ENCODE measurements around the gene MACROD2.

MACROD2 gene

DNA sequence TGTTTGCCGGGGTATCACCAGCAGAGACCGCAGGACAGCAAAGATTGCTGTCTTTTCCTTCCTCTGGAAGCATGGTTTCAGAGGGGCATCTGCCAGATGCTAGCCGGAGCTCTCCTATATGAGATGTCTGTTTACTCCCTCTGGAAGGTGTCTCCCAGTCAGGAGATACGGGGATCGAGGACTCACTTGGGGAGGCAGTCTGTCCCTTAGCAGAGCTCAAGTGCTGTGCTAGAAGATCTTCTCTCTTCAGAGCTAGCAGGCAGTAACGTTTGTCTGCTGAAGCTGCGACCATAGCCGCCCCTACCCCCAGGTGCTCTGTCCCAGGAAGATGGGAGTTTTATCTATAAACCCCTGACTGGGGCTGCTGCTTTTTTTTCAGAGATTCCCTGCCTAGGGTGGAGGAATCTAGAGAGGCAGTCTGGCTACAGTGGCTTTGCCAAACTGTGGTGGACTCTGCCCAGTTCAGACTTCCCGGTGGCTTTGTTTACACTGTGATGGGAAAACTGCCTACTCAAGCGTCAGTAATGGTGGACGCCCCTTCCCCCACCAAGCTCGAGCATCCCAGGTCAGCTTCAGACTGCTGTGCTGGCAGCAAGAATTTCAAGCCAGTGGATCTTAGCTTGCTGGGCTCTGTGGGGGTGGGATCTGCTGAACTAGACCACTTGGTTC is 475.0 kb downstream of the MACROD2 start:
- TF ChIP-seq, protein P1, sequence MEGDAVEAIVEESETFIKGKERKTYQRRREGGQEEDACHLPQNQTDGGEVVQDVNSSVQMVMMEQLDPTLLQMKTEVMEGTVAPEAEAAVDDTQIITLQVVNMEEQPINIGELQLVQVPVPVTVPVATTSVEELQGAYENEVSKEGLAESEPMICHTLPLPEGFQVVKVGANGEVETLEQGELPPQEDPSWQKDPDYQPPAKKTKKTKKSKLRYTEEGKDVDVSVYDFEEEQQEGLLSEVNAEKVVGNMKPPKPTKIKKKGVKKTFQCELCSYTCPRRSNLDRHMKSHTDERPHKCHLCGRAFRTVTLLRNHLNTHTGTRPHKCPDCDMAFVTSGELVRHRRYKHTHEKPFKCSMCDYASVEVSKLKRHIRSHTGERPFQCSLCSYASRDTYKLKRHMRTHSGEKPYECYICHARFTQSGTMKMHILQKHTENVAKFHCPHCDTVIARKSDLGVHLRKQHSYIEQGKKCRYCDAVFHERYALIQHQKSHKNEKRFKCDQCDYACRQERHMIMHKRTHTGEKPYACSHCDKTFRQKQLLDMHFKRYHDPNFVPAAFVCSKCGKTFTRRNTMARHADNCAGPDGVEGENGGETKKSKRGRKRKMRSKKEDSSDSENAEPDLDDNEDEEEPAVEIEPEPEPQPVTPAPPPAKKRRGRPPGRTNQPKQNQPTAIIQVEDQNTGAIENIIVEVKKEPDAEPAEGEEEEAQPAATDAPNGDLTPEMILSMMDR (IDR thresholded peaks at IDR 0.05; ENCODE audit: control insufficient read depth, insufficient read depth, low read depth, low read length, missing control alignments): no peak
- no peak overlapping the region for H3K4me3 ChIP-seq (ENCODE audit: control insufficient read depth, low read depth, low read length)
- no peak for DNase-seq (ENCODE audit: low read depth)

DNA sequence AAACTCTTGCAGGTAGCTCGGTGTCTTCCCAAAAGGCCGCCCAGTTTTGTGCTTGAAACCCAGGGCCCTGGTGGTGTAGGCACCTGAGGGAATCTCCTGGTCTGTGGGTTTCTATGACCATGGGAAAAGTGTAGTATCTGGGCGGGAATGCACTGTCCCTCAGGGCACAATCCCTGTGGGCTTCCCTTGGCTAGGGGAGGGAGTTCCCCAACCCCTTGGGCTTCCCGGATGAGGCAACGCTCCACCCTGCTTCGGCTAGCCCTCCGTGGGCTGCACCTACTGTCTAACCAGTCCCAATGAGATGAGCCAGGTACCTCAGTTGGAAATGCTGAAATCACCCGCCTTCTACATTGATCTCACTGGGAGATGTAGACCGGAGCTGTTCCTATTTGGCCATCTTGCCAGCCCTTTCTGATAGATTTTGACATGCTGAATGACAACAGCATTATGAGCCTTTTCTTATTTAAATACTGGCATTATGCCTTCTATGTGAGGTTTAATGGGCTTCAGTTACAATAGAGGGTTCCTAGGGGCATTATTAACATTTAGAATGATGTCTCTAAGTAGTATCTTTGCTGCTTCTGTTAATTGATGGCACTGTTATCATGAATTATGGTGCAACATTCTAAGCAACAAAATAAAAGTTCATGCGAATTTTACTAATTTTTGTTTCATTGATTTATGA is 475.8 kb downstream of the MACROD2 start:
- TF ChIP-seq, protein P1 (IDR thresholded peaks at IDR 0.05; ENCODE audit: control insufficient read depth, insufficient read depth, low read depth, low read length, missing control alignments): no peak
- no peak overlapping the region for H3K4me3 ChIP-seq (ENCODE audit: control insufficient read depth, low read depth, low read length)
- no peak for DNase-seq (ENCODE audit: low read depth)

DNA sequence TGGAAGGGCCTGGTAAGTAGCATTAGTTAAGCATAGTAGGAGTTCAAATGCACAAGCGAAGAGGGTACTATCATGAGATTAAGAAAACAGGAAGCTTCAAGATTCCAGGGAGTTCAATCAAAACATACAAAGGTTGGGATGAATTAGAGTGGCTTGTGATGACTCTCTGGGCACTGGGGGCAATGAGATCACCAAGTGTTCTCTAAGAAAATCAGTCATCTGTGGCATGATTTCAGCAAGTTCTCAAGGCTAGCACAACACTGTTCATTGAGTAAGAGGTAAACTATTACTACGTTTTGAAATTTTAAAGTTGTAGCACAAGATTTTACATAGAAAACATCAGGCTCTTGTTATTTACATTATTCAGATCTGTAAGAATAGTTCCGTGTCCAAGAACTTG is 481.8 kb downstream of the MACROD2 start:
- TF ChIP-seq, protein P1 (IDR thresholded peaks at IDR 0.05; ENCODE audit: control insufficient read depth, insufficient read depth, low read depth, low read length, missing control alignments): no peak
- no peak overlapping the region for H3K4me3 ChIP-seq (ENCODE audit: control insufficient read depth, low read depth, low read length)
- DNase-seq (ENCODE audit: low read depth): no peak

DNA sequence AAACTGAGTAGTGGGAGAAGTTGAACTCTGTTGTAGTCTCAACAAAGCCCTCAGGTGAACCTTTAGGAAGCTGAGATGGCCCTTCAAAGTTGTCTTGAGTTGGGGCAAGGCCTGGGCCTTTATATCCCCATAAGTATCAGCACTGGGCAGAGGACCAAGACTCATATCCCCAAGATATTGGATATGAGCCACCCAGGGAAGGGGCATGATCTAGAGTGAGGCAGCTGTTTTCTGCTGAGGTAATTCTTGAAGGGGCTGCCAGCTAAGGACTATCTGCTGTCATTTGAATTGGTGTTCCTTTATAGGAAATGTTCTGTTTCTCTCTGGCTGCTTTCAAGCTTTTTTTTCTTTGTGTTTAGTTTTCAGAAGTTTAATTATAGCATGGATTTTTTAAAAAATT is 482.8 kb downstream of the MACROD2 start:
- TF ChIP-seq, protein P1 (IDR thresholded peaks at IDR 0.05; ENCODE audit: control insufficient read depth, insufficient read depth, low read depth, low read length, missing control alignments): no peak
- no peak for DNase-seq (ENCODE audit: low read depth)
- no peak overlapping the region for H3K4me3 ChIP-seq (ENCODE audit: control insufficient read depth, low read depth, low read length)

DNA sequence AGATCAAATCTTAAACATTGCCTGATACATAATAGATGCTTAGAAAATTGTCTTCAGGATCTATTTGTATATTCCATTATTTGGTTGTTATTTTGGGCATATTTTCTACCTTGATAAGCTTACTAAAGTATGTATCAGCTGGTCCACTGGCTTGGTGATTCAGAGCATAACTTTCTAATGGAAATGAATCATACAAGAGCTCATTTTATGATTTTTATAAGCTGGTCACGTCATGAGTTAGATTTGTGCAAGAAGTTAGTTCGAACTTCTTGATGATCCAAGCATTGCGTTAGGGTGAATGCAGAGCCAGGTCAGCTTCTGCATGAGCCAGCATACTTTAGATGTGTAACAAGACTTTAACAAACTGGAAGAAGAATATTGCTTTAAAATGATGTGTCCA is 486.5 kb downstream of the MACROD2 start:
- peak; percentile 14 for DNase-seq (ENCODE audit: low read depth)
- H3K4me3 ChIP-seq (ENCODE audit: control insufficient read depth, low read depth, low read length): no peak overlapping the region
- TF ChIP-seq, protein P1 (IDR thresholded peaks at IDR 0.05; ENCODE audit: control insufficient read depth, insufficient read depth, low read depth, low read length, missing control alignments): no peak

DNA sequence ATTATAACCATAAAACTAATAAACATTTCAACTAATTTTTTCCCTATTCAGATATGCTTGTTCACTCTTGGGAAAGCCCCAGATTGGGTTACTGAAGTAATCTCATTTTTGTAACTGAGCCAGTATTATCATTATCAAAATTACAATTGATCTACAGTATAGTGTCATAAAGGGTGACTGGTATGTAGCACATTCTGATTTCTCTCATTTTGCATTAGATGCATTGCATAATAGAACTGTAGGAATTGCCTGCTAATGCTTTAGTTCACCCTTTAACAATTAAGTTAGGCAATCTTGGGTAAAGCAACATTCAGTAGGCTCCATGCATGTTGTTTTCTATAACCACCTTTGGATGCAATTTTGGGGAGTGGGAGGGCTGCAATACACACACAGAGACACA is 492.9 kb downstream of the MACROD2 start:
- DNase-seq (ENCODE audit: low read depth): no peak
- no peak overlapping the region for H3K4me3 ChIP-seq (ENCODE audit: control insufficient read depth, low read depth, low read length)
- TF ChIP-seq, protein P1 (IDR thresholded peaks at IDR 0.05; ENCODE audit: control insufficient read depth, insufficient read depth, low read depth, low read length, missing control alignments): no peak
